Epithelial cell of proximal tubule (primary cell): ENCODE data around the gene SCAMP4. TPM values are rescaled to one million over a fixed set of nuclear protein-coding genes. Genes with fewer than 3 reads are reported as not detected.
A peak's percentile ranks its signal among the peaks of the same experiment; 100 is the strongest.

Source experiments
- DNase-seq: peaks from one replicate; pipeline ENCODE4 v3.0.0-alpha.2; 2011; ENCODE audit warnings: low read depth
- H3K4me3 ChIP-seq: 2 replicates; pipeline ENCODE4 v1.5.1; 2011; ENCODE audit warnings: low read depth, mild to moderate bottlenecking, low read length
- total RNA-seq: library from RNA; depleted of rRNA; stranded (reverse); fragments of >200 nt; gene quantifications from 2 replicates; pipeline ENCODE4 v1.2.3, GENCODE V29; 2015
- TF ChIP-seq, protein P1 (sequence below): conservative IDR thresholded peaks from 2 replicates; pipeline ENCODE4 v1.5.1; 2012; ENCODE audit warnings: low read depth, mild to moderate bottlenecking, low read length

The SCAMP4 gene
- total RNA-seq, 1 donor from 2014 or later = 134 TPM

DNA sequence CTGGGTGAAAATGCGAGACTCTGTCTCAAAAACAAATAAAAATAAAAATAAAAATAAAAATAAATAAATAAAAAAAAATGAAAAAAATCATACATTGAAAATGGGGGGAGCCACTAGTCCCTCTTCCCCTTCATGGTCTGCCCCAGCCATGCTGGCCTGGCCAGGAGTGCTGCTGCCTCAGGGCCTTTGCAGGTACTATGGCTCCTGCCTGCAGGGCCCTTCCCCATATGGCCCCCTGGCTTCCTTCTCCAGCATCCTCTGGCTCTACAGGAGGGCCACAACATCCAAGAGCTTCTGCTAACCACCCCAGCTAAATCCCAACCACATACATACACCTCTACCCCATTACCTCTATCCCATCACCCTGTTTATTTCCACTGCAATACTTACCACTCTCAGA, 15.3 kb upstream of the SCAMP4 start:
- DNase-seq = no peak
- no peak overlapping the region for H3K4me3 ChIP-seq
- TF ChIP-seq, protein P1, sequence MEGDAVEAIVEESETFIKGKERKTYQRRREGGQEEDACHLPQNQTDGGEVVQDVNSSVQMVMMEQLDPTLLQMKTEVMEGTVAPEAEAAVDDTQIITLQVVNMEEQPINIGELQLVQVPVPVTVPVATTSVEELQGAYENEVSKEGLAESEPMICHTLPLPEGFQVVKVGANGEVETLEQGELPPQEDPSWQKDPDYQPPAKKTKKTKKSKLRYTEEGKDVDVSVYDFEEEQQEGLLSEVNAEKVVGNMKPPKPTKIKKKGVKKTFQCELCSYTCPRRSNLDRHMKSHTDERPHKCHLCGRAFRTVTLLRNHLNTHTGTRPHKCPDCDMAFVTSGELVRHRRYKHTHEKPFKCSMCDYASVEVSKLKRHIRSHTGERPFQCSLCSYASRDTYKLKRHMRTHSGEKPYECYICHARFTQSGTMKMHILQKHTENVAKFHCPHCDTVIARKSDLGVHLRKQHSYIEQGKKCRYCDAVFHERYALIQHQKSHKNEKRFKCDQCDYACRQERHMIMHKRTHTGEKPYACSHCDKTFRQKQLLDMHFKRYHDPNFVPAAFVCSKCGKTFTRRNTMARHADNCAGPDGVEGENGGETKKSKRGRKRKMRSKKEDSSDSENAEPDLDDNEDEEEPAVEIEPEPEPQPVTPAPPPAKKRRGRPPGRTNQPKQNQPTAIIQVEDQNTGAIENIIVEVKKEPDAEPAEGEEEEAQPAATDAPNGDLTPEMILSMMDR = no peak

DNA sequence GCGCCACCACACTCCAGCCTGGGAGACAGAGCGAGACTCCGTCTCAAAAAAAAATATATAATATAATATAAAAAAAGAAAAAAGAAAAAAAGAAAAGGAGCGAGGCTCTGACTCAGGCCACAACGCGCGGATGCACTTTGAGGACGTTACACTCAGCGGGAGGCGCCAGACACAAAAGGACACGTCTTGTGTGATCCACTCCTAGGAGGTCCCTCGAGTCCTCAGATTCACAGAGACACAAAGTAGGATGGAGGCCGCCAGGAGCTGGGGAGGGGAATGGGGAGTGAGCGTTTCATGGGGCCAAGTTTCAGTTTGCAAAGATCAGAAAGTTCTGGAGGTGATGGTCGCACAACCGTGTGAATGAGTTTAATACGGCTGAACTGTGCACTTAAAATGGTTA, 11.4 kb upstream of the SCAMP4 start:
- no peak for DNase-seq
- TF ChIP-seq, protein P1 = no peak
- H3K4me3 ChIP-seq = no peak overlapping the region

DNA sequence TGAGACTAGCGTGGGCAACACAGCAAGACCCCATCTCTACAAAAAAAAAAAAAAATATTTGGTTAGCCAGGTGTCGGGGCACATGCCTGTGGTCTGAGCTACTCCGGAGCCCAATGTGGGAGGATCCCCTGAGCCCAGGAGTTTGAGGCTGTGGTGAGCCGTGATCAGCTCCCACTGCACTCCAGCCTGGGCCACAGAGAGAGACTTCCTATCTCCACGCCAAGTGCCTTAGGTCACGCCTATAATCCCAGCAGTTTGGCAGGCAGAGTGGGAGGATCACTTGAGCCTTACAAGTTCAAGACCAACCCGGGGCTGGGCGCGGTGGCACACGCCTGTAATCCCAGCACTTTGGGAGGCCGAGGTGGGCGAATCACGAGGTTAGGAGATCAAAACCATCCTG, 8.7 kb upstream of the SCAMP4 start:
- no peak for DNase-seq
- no peak overlapping the region for H3K4me3 ChIP-seq
- TF ChIP-seq, protein P1 = no peak

DNA sequence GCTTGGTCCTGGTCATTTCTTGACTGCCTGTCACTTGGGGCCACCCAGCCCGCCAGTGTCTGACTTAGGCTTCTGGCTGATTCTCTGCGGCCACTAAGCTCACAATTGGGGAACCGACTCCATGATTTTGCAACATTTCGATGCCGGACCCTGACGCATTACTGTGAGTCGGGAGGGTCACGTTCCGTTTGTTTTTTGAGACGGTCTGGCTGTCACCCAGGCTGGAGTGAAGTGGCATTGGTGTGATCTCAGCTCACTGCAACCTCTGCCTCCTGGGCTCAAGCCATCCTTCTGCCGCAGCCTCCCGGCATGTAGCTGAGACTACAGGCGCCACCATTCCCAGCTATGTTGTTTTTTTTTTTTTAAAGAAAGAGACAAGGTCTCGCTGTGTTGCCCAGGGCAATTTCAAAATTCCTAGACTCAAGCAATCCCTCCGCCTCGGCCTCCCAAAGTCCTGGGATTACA, 3.2 kb upstream of the SCAMP4 start:
- TF ChIP-seq, protein P1 = no peak
- no peak for DNase-seq

DNA sequence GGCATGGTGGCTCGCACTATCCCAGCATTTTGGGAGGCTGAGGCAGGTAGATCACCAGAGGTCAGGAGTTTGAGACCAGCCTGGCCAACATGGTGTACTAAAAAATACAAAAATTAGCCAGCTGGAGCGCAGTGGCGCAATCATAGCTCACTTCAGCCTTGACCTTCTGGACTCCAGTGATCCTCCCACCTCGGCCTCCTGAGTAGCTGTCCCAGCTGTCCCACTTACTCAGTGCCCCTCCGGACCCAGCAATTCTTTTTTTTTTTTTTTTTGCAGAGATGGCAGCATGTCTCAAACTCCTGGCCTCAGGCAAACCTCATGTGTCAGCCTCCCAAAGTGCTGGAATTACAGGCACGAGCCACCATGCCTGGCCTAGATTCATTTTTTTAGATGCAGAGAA, 2.3 kb upstream of the SCAMP4 start:
- DNase-seq = no peak
- TF ChIP-seq, protein P1 = no peak
- H3K4me3 ChIP-seq = no peak overlapping the region

More for the DNA sequence above, 3.2 kb upstream of the SCAMP4 start:
- H3K4me3 ChIP-seq = no peak overlapping the region

DNA sequence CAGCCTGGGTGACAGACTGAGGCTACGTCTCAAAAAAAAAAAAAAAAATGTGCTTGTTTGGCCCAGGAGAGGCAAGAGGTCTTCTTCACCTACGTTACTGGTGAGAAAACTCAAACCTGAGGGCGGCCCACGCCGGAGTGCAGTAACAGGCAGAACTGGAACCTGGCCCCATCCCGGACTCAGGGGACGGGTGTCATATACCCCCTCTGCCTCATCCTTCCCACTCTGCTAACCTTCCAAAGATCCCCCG, 414 bp upstream of the SCAMP4 start:
- TF ChIP-seq, protein P1 = no peak
- H3K4me3 ChIP-seq = peak overlapping the region; percentile 33
- no peak for DNase-seq

DNA sequence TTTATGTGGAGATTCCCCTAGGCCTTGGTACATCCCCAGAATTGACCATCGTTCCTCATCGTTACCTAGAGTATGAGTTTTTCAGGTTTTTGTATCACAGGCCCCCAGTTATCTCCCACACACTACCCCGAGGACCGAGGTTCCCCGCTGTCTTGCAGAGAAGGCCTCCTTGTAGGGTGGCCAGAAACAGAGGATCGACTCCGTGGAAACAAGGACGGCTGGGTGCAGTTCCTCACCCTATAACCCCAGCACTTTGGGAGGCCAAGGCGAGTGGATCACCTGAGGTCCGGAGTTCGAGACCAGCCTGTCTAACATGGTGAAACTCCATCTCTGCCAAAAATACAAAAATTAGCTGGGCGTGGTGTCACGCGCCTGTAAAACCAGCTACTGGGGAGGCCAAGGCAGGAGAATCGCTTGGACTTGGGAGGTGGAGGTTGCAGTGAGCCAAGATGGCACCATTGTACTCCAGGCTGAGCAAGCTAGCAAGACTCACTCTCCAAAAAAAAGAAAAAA, 720 bp downstream of the SCAMP4 start:
- H3K4me3 ChIP-seq = peak overlapping the region; percentile 72
- TF ChIP-seq, protein P1 = no peak
- DNase-seq = no peak
